RCC 7860 (cell line): ENCODE data around the gene ZFPM1.

Experiments
- DNase-seq: peaks from one replicate; pipeline ENCODE4 v3.0.0-alpha.2; 2015; ENCODE audit warnings: low spot score
- FAIRE-seq: peaks from 2 replicates; lab custom pipeline; 2012; peaks lifted over from hg19 to GRCh38; lab: Jason Lieb, UNC

Gene ZFPM1

DNA sequence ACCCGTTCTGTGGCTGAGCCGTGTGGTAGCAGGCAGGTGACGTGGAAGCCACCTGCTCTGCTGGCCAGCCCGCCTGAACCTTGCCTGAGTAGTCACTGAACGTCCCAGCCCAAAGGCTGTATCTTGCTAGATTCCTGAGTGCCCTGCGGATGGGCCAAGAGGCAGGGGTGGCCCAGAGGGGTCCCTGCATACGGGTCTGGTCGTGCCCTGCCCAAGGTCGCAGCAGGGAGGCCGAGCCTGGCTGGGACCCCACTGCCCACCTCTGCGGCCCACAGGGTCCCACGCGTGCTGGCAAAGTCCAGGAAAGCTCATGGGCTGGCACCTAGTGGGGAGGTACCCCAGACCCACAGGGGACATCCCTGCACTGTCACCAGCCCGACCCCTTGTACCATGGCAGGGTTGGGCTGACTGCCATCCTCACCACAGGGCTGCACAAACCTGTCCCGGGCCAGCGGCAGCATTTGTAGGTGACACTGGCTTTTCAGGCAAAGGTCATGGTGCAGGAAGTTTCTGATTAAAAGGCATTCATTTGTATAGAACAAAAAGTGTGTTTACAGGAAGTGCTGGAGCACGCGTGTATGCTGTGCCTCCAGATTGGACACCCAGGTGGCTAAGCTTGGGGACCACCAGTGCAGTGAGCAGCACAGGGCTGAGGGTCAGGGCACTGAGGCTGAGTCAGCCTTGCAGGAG is 72.0 kb downstream of the ZFPM1 start:
- no peak for DNase-seq
- FAIRE-seq, result no peak

- no peak for FAIRE-seq
- DNase-seq, result no peak
These were observed 72.5 kb downstream of the ZFPM1 start for GRCh38 chr16:88525663-88525990.

GRCh38 chr16:88526008-88526905 is 73.2 kb downstream of the ZFPM1 start:
- no peak for DNase-seq
- no peak for FAIRE-seq

DNA sequence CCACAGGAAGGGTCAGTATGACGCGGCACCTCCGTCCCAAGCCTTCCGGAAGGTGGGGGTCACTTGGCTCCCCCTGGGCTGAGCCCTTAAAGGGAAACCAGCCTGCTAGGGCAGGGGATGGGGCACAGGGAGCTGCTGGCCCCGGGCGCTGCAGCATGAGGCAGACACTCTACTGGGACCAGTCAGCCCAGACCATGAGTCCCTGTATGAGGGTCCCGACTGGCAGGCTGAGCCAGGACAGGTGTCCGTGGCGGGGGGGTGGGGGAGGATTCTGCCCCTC is 73.8 kb downstream of the ZFPM1 start:
- DNase-seq, result no peak
- FAIRE-seq, result no peak

GRCh38 chr16:88527186-88527936 is 74.3 kb downstream of the ZFPM1 start:
- DNase-seq (peak; percentile 5), FAIRE-seq (no peak)

- DNase-seq, result no peak
- no peak for FAIRE-seq
These were observed 75.1 kb downstream of the ZFPM1 start for GRCh38 chr16:88527937-88528743.

DNA sequence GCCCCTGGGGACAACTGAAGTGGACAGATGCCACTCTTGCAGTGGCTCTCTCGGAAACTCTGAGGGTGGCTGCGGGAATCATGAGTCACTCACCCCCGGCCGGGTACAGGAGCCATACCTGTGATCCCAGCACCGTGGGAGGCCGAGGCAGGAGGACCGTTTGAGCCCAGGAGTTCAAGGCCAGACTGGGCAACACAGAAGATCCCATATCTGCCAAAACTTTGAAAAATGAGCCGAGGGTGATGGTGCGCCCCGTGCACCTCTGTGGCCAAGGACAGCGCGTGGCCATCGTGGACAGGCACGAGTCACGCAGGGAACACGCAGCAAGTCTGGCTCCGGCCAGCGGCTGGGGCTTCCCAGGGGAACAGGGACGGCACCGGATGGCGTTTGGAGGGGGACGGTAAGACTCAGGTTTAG is 75.8 kb downstream of the ZFPM1 start:
- FAIRE-seq, result no peak
- no peak for DNase-seq

- no peak for DNase-seq
- FAIRE-seq, result no peak
These were observed 76.5 kb downstream of the ZFPM1 start for GRCh38 chr16:88529596-88529995.

- FAIRE-seq (no peak), DNase-seq (no peak)
These were observed 77.2 kb downstream of the ZFPM1 start for GRCh38 chr16:88530051-88530857.

- FAIRE-seq, result no peak
- no peak for DNase-seq
These were observed 77.8 kb downstream of the ZFPM1 start for GRCh38 chr16:88530858-88531203.

- FAIRE-seq (no peak), DNase-seq (no peak)
These were observed 78.3 kb downstream of the ZFPM1 start for GRCh38 chr16:88531346-88531745.

GRCh38 chr16:88531931-88532433 is 78.9 kb downstream of the ZFPM1 start:
- DNase-seq (no peak), FAIRE-seq (no peak)

- DNase-seq, result no peak
- FAIRE-seq, result no peak
These were observed 79.6 kb downstream of the ZFPM1 start for GRCh38 chr16:88532434-88533241.

DNA sequence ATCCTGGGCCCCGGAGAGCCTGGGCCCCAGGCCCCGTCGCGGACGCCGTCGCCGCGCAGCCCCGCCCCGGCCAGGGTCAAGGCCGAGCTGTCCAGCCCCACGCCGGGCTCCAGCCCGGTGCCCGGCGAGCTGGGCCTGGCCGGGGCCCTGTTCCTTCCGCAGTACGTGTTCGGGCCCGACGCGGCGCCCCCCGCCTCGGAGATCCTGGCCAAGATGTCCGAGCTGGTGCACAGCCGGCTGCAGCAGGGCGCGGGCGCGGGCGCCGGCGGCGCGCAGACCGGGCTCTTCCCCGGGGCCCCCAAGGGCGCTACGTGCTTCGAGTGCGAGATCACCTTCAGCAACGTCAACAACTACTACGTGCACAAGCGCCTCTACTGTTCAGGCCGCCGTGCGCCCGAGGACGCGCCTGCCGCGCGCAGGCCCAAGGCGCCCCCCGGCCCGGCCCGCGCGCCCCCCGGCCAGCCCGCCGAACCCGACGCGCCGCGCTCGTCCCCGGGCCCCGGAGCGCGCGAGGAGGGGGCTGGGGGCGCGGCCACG is 80.4 kb downstream of the ZFPM1 start:
- DNase-seq (no peak), FAIRE-seq (no peak)

DNA sequence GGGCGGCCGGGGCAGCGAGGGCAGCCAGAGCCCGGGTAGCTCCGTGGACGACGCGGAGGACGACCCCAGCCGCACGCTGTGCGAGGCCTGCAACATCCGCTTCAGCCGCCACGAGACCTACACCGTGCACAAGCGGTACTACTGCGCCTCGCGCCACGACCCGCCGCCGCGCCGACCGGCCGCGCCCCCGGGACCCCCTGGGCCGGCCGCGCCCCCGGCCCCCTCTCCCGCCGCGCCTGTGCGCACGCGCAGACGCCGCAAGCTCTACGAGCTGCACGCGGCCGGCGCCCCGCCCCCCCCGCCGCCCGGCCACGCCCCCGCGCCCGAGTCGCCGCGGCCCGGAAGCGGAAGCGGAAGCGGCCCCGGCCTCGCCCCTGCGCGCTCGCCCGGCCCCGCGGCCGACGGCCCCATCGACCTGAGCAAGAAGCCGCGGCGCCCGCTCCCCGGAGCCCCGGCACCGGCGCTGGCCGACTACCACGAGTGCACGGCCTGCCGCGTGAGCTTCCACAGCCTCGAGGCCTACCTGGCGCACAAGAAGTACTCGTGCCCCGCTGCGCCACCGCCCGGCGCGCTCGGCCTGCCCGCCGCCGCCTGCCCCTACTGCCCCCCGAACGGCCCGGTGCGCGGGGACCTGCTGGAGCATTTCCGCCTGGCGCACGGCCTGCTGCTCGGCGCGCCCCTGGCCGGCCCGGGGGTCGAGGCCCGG is 81.0 kb downstream of the ZFPM1 start:
- no peak for FAIRE-seq
- DNase-seq, result peak; percentile 37

GRCh38 chr16:88534638-88535190 is 81.6 kb downstream of the ZFPM1 start:
- FAIRE-seq (no peak), DNase-seq (peak; percentile 16)

- FAIRE-seq (no peak), DNase-seq (no peak)
These were observed 82.2 kb downstream of the ZFPM1 start for GRCh38 chr16:88535191-88535856.

GRCh38 chr16:88535857-88536222 is 82.8 kb downstream of the ZFPM1 start:
- FAIRE-seq (no peak), DNase-seq (no peak)
